Measurements from ENCODE around the gene SEMA4C. TPM values are rescaled to one million over a fixed set of nuclear protein-coding genes. Genes with fewer than 3 reads are reported as not detected.

The SEMA4C gene
- total and polyA plus RNA-seq, 9 of the 15 experiments (the other 6 are each of a cell fraction or from before 2014, with no cell fraction given), result 0.32 to 59.7 (median 23.9) TPM

DNA sequence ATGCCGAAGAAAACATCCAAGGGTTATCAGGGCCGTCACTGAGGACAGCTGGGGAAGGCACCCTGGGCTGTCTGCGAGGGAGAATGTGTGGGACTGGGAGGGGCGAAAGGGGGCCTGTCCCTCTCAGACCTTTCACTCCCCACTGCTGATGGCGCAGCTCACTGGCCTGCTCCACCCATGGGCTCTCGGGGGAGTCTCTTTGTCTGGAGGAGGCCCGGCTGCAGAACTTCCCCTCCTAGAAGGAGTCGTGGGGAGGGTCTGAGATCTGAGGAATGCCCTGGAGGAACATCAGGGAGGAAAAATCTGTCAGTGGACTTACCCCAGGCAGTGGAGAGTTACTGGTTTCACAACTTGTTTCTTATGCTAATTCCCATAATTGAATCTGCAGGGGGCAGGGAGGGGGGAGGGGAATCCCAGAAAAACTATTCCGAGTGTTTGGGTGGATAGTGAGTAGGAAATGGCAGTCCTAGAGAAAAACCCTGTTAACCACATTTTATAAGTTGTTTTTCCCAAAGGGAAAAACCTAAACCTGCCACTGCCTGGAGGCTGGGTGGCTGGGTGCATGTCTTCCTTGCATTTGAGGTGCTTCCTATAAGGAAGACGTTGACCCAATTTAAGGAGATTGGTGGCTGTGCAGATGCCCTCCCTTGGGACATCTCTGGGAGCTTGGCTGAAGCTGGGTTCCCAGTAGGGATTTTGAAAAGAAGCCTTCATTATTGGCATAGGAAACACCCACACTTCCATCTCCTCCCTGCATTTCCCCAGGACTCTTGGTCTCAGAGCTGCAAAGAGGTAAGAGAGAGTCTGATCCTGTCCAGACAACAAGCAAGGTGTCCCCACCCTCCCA lies 11.7 kb upstream of the SEMA4C start:
- Histone ChIP-seq H3K27ac (ENCODE audit: extremely low read depth, low read depth, low read length) (peak overlapping the region; percentile 42; the same call in 1 of the 3 replicates), H3K4me1 (replicated peaks in 1 of 2; ENCODE audit: control insufficient read depth in 2 of 2, insufficient read depth in 2 of 2, low read length in 2 of 2) (peaks cover 19 to 96% of the 10 kb centered on the region in 2 experiments; a peak in 4 of 5 replicates), H3K27me3 (ENCODE audit: control insufficient read depth in 2 of 2, insufficient read depth in 2 of 2, low read length in 2 of 2) (no peaks in the 10 kb centered on the region; a peak in 1 of 5 replicates), H4K20me1 (replicated peaks; ENCODE audit: control insufficient read depth, insufficient read depth, low read length) (peaks cover 3% of the 10 kb centered on the region; the same call in 1 of the 2 replicates), H2AFZ (ENCODE audit: low read depth, low read length) (no peak overlapping the region), H3K9me1 (ENCODE audit: control insufficient read depth, insufficient read depth, low read length) (no peaks in the 10 kb centered on the region), H3K9ac (ENCODE audit: insufficient read depth in 1 of 2, low read depth in 2 of 2, low read length in 2 of 2) (peak overlapping the region in 1 of 2 experiments; percentile 74; a peak in 2 of 4 replicates), H3K4me2 (ENCODE audit: insufficient read depth, low read length) (no peak overlapping the region), H3K79me2 (ENCODE audit: control insufficient read depth, insufficient read depth, low read length) (peaks cover 26% of the 10 kb centered on the region; the same call in 2 of the 3 replicates), H3K36me3 (ENCODE audit: control insufficient read depth, insufficient read depth, low read length) (peaks cover 60% of the 10 kb centered on the region), H3K4me3 (no peak overlapping the region), H3K9me3 (replicated peaks; ENCODE audit: control insufficient read depth, insufficient read depth, low read depth, low read length) (no peaks in the 10 kb centered on the region)
- BruUV-seq (replicated peaks), result no TSS peak
- ATAC-seq (peak; percentile 69), DNase-seq (ENCODE audit: extremely low read depth in 1 of 4, low spot score in 3 of 4) (peak; percentile 65 to 70 (median 66)), FAIRE-seq (peak; percentile 72)
- intact Hi-C loops (cut with micrococcal nuclease), result no loop called here
- in situ Hi-C loops (cut with MboI), result no loop called here
- WGBS (ENCODE audit: insufficient coverage, low coverage, missing lambda C conversion rate), result 16% methylated on average over 8 of the region's 10 CpGs
- POLR2A ChIA-PET, result interaction anchor here (0.5 to 11.3 kb wide), 11 partner anchors 7 to 237 kb away, joined by 3 to 112 read pairs (median 4); partner anchors contain the start of gene CNNM3
- CTCF ChIA-PET (ENCODE audit: low intra/inter-chr PET ratio), result no interaction called here
- no peak for TF ChIP-seq ZNF644 (tag; IDR thresholded peaks at IDR 0.05; ENCODE audit: low read depth)
- no peak for TF ChIP-seq HIVEP1 (CRISPR knock-in tag; IDR thresholded peaks at IDR 0.05)
- no peak for TF ChIP-seq HNRNPH1 (optimal IDR thresholded peaks at IDR 0.05; ENCODE audit: low read depth, low read length)
- no peak for TF ChIP-seq ESRRB (CRISPR knock-in tag; IDR thresholded peaks at IDR 0.05; ENCODE audit: borderline replicate concordance)
- TF ChIP-seq, protein P1, sequence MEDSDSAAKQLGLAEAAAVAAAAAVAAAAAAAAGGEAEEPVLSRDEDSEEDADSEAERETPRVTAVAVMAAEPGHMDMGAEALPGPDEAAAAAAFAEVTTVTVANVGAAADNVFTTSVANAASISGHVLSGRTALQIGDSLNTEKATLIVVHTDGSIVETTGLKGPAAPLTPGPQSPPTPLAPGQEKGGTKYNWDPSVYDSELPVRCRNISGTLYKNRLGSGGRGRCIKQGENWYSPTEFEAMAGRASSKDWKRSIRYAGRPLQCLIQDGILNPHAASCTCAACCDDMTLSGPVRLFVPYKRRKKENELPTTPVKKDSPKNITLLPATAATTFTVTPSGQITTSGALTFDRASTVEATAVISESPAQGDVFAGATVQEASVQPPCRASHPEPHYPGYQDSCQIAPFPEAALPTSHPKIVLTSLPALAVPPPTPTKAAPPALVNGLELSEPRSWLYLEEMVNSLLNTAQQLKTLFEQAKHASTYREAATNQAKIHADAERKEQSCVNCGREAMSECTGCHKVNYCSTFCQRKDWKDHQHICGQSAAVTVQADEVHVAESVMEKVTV (CRISPR knock-in tag; IDR thresholded peaks at IDR 0.05), result no peak
- TF ChIP-seq HMG20A (CRISPR knock-in tag; conservative IDR thresholded peaks at IDR 0.05), result no peak
- TF ChIP-seq SIN3B (IDR thresholded peaks at IDR 0.05; ENCODE audit: low read depth), result no peak
- TF ChIP-seq, protein P2, sequence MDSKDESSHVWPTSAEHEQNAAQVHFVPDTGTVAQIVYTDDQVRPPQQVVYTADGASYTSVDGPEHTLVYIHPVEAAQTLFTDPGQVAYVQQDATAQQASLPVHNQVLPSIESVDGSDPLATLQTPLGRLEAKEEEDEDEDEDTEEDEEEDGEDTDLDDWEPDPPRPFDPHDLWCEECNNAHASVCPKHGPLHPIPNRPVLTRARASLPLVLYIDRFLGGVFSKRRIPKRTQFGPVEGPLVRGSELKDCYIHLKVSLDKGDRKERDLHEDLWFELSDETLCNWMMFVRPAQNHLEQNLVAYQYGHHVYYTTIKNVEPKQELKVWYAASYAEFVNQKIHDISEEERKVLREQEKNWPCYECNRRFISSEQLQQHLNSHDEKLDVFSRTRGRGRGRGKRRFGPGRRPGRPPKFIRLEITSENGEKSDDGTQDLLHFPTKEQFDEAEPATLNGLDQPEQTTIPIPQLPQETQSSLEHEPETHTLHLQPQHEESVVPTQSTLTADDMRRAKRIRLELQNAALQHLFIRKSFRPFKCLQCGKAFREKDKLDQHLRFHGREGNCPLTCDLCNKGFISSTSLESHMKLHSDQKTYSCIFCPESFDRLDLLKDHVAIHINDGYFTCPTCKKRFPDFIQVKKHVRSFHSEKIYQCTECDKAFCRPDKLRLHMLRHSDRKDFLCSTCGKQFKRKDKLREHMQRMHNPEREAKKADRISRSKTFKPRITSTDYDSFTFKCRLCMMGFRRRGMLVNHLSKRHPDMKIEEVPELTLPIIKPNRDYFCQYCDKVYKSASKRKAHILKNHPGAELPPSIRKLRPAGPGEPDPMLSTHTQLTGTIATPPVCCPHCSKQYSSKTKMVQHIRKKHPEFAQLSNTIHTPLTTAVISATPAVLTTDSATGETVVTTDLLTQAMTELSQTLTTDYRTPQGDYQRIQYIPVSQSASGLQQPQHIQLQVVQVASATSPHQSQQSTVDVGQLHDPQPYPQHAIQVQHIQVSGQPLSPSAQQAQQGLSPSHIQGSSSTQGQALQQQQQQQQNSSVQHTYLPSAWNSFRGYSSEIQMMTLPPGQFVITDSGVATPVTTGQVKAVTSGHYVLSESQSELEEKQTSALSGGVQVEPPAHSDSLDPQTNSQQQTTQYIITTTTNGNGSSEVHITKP (IDR thresholded peaks at IDR 0.05; ENCODE audit: partially characterized antibody), result peak; percentile 89
- TF ChIP-seq HMG20B (CRISPR knock-in tag; IDR thresholded peaks at IDR 0.05), result no peak
- no peak for TF ChIP-seq IRF2 (CRISPR knock-in tag; IDR thresholded peaks at IDR 0.05)
- TF ChIP-seq NR0B1 (IDR thresholded peaks at IDR 0.05; ENCODE audit: partially characterized antibody), result no peak
- TF ChIP-seq RB1 (IDR thresholded peaks at IDR 0.05; ENCODE audit: low read depth), result no peak
- TF ChIP-seq, protein P3, sequence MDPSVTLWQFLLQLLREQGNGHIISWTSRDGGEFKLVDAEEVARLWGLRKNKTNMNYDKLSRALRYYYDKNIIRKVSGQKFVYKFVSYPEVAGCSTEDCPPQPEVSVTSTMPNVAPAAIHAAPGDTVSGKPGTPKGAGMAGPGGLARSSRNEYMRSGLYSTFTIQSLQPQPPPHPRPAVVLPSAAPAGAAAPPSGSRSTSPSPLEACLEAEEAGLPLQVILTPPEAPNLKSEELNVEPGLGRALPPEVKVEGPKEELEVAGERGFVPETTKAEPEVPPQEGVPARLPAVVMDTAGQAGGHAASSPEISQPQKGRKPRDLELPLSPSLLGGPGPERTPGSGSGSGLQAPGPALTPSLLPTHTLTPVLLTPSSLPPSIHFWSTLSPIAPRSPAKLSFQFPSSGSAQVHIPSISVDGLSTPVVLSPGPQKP (CRISPR knock-in tag; IDR thresholded peaks at IDR 0.05), result no peak
